Peyer's patch (tissue), 4 donors: ENCODE data around the gene HSPA14.

ENCODE experiments used
- CTCF ChIP-seq, 6 experiments: fragments of 450-650 bp in 4 of 6; fragments of 200-600 bp in 2 of 6; sonication (generic) in 1 of 6; IDR thresholded peaks; one replicate each; pipeline ENCODE4 v1.5.1; 2017 to 2019; ENCODE audit warnings: antibody characterized with exemption in 6 of 6, mild to moderate bottlenecking in 3 of 6, moderate library complexity in 1 of 6
- POLR2A ChIP-seq, 2 donors: fragments of 450-650 bp; IDR thresholded peaks; one replicate each; pipeline ENCODE4 v1.5.1; 2017; ENCODE audit warnings: antibody characterized with exemption in 2 of 2, mild to moderate bottlenecking in 2 of 2, moderate library complexity in 2 of 2

- no peak for TF ChIP-seq CTCF (IDR thresholded peaks at IDR 0.05)
- TF ChIP-seq POLR2A (IDR thresholded peaks at IDR 0.05) = no peak
Observed at GRCh38 chr10:14838582-14839304, 637 bp downstream of the HSPA14 start.
